IMR-90 (cell line): Measurements from ENCODE around the gene CTNND2. TPM values are rescaled to one million over a fixed set of nuclear protein-coding genes. Genes with fewer than 3 reads are reported as not detected.

Experiments
- ATAC-seq: fragments of 200-7000 bp; cut with Tn5 transposase; 2 replicates; pipeline ENCODE4 v1.9.1; 2020; ENCODE audit warnings: low read depth, mild to moderate bottlenecking, moderate library complexity
- BruUV-seq: library from RNA; stranded (reverse); fragments of 400-500 nt; replicated peaks from 2 replicates; lab custom pipeline; 2021; lab: Mats Ljungman, UMichigan
- CTCF ChIA-PET: fragments of 300-600 bp; formaldehyde crosslinking; extraction: SDS; loops from one replicate; lab custom pipeline; 2021; ENCODE audit warnings: antibody characterized with exemption; lab: Yijun Ruan, JAX
- POLR2A ChIA-PET: fragments of 300-600 bp; sonication (Branson Sonifier 250); formaldehyde crosslinking; loops from one replicate; lab custom pipeline; 2022; ENCODE audit warnings: antibody characterized with exemption; ENCODE audit not compliant: unreplicated experiment; lab: Charles Lee
- DNase-seq: peaks from one replicate; pipeline ENCODE4 v3.0.0; 2013
- H2AFZ ChIP-seq: replicated peaks from 2 replicates; pipeline ENCODE3; 2013; ENCODE audit warnings: low read length, mild to moderate bottlenecking; ENCODE audit not compliant: poor library complexity
- H2AK5ac ChIP-seq: 2 replicates; pipeline ENCODE4 v1.6.1; 2013; ENCODE audit warnings: low read depth, low read length, inconsistent platforms
- H2AK9ac ChIP-seq: replicated peaks from 2 replicates; pipeline ENCODE3; 2013; ENCODE audit warnings: mild to moderate bottlenecking, low read depth, low read length, moderate library complexity; ENCODE audit not compliant: poor library complexity
- H2BK120ac ChIP-seq: 2 replicates; pipeline ENCODE4 v1.6.1; 2013; ENCODE audit warnings: low read depth, low read length, inconsistent platforms
- H2BK15ac ChIP-seq: 3 replicates; pipeline ENCODE4 v1.6.1; 2013; ENCODE audit warnings: low read depth, low read length, inconsistent platforms
- H2BK20ac ChIP-seq: 2 replicates; pipeline ENCODE4 v1.6.1; 2013; ENCODE audit warnings: low read depth, mild to moderate bottlenecking, inconsistent platforms, low read length, moderate library complexity
- H2BK5ac ChIP-seq: 2 replicates; pipeline ENCODE4 v1.6.1; 2013; ENCODE audit warnings: mild to moderate bottlenecking, low read depth, low read length, inconsistent platforms; ENCODE audit not compliant: poor library complexity, severe bottlenecking
- H3K14ac ChIP-seq: replicated peaks from 2 replicates; pipeline ENCODE4 v1.6.1; 2013; ENCODE audit warnings: low read depth, low read length, inconsistent platforms
- H3K18ac ChIP-seq: 2 replicates; pipeline ENCODE4 v1.6.1; 2013; ENCODE audit warnings: low read depth, low read length, control low read depth
- H3K23ac ChIP-seq: 2 replicates; pipeline ENCODE4 v1.6.1; 2013; ENCODE audit warnings: low read depth, low read length, inconsistent platforms
- H3K27ac ChIP-seq: 2 replicates; pipeline ENCODE4 v1.5.1; 2013; ENCODE audit warnings: mild to moderate bottlenecking, control low read depth, low read length; ENCODE audit not compliant: insufficient read depth
- H3K27me3 ChIP-seq: 2 replicates; pipeline ENCODE4 v1.6.1; 2013; ENCODE audit warnings: low read length; ENCODE audit not compliant: control insufficient read depth, insufficient read depth
- H3K36me3 ChIP-seq: 2 replicates; pipeline ENCODE4 v1.6.1; 2013; ENCODE audit warnings: low read length, mixed read lengths; ENCODE audit not compliant: control insufficient read depth, insufficient read depth
- H3K4ac ChIP-seq: 2 replicates; pipeline ENCODE4 v1.6.1; 2013; ENCODE audit warnings: low read depth, low read length, inconsistent platforms
- H3K4me1 ChIP-seq: 2 replicates; pipeline ENCODE4 v1.6.1; 2013; ENCODE audit warnings: low read length, mixed read lengths; ENCODE audit not compliant: control insufficient read depth, insufficient read depth
- H3K4me2 ChIP-seq: 2 replicates; pipeline ENCODE4 v1.6.1; 2013; ENCODE audit warnings: low read depth, mild to moderate bottlenecking, control low read depth, low read length, moderate library complexity
- H3K4me3 ChIP-seq: 2 replicates; pipeline ENCODE4 v1.5.1; 2013; ENCODE audit warnings: low read depth, mild to moderate bottlenecking, control low read depth, low read length, moderate library complexity; ENCODE audit not compliant: insufficient read depth
- H3K56ac ChIP-seq: 2 replicates; pipeline ENCODE4 v1.6.1; 2013; ENCODE audit warnings: low read length, inconsistent platforms; ENCODE audit not compliant: insufficient read depth; ENCODE audit errors: extremely low read depth
- H3K79me1 ChIP-seq, 2 experiments: 2 replicates each; pipeline ENCODE4 v1.6.1; 2013; ENCODE audit warnings: low read length in 2 of 2, inconsistent platforms in 1 of 2, low read depth in 1 of 2
- H3K9ac ChIP-seq: 2 replicates; pipeline ENCODE4 v1.6.1; 2013; ENCODE audit warnings: low read depth, low read length, control low read depth
- H3K9me1 ChIP-seq: 2 replicates; pipeline ENCODE4 v1.6.1; 2013; ENCODE audit warnings: low read length, inconsistent platforms; ENCODE audit not compliant: insufficient read depth
- H3K9me3 ChIP-seq: 2 replicates; pipeline ENCODE4 v1.6.1; 2013; ENCODE audit warnings: low read length; ENCODE audit not compliant: control insufficient read depth, insufficient read depth
- H4K20me1 ChIP-seq: 2 replicates; pipeline ENCODE4 v1.6.1; 2013; ENCODE audit warnings: low read length, inconsistent platforms; ENCODE audit not compliant: insufficient read depth
- H4K5ac ChIP-seq: 2 replicates; pipeline ENCODE4 v1.6.1; 2013; ENCODE audit warnings: mild to moderate bottlenecking, low read depth, low read length, control low read depth
- H4K8ac ChIP-seq, 2 experiments: 2 replicates each; pipeline ENCODE4 v1.6.1; 2013; ENCODE audit warnings: low read depth in 2 of 2, low read length in 2 of 2, control low read depth in 1 of 2, inconsistent platforms in 1 of 2
- H4K91ac ChIP-seq: 2 replicates; pipeline ENCODE4 v1.6.1; 2013; ENCODE audit warnings: low read depth, low read length, inconsistent platforms; ENCODE audit not compliant: insufficient read depth
- BHLHE40 ChIP-seq: fragments of 150-350 bp; IDR thresholded peaks from 2 replicates; pipeline ENCODE4 v1.6.1; 2016; ENCODE audit warnings: mild to moderate bottlenecking, low read depth, low read length
- CEBPB ChIP-seq: IDR thresholded peaks from 2 replicates; pipeline ENCODE4 v1.6.1; 2012; ENCODE audit warnings: low read depth, low read length, improper control_type of control experiment
- CHD1 ChIP-seq: IDR thresholded peaks from 2 replicates; pipeline ENCODE4 v1.6.1; 2012; ENCODE audit warnings: low read depth, low read length, improper control_type of control experiment
- CTCF ChIP-seq: conservative IDR thresholded peaks from 2 replicates; pipeline ENCODE4 v1.5.1; 2012; ENCODE audit warnings: mild to moderate bottlenecking, low read depth, low read length, improper control_type of control experiment
- ELK1 ChIP-seq: fragments of 150-350 bp; IDR thresholded peaks from 2 replicates; pipeline ENCODE4 v1.6.1; 2016; ENCODE audit warnings: low read depth, mild to moderate bottlenecking, low read length, moderate library complexity, borderline replicate concordance
- FOS ChIP-seq: fragments of 150-350 bp; IDR thresholded peaks from 2 replicates; pipeline ENCODE4 v1.6.1; 2016; ENCODE audit warnings: low read depth, low read length
- MAFK ChIP-seq: IDR thresholded peaks from 2 replicates; pipeline ENCODE4 v1.6.1; 2012; ENCODE audit warnings: low read depth, low read length, improper control_type of control experiment
- MAZ ChIP-seq: IDR thresholded peaks from 2 replicates; pipeline ENCODE4 v1.6.1; 2012; ENCODE audit warnings: low read depth, mild to moderate bottlenecking, low read length, improper control_type of control experiment, moderate library complexity, borderline replicate concordance
- MXI1 ChIP-seq: IDR thresholded peaks from 2 replicates; pipeline ENCODE4 v1.6.1; 2012; ENCODE audit warnings: low read depth, mild to moderate bottlenecking, low read length, moderate library complexity, borderline replicate concordance
- NFE2L2 ChIP-seq: fragments of 150-350 bp; IDR thresholded peaks from 2 replicates; pipeline ENCODE4 v1.6.1; 2016; ENCODE audit warnings: low read depth, mild to moderate bottlenecking, low read length
- POLR2A ChIP-seq: IDR thresholded peaks from 2 replicates; pipeline ENCODE4 v1.6.1; 2012; ENCODE audit warnings: mild to moderate bottlenecking, low read depth, low read length
- RAD21 ChIP-seq: IDR thresholded peaks from 2 replicates; pipeline ENCODE4 v1.6.1; 2012; ENCODE audit warnings: low read length, improper control_type of control experiment
- RCOR1 ChIP-seq: IDR thresholded peaks from 2 replicates; pipeline ENCODE4 v1.6.1; 2012; ENCODE audit warnings: mild to moderate bottlenecking, low read length, improper control_type of control experiment; ENCODE audit not compliant: insufficient replicate concordance
- RFX5 ChIP-seq: IDR thresholded peaks from 2 replicates; pipeline ENCODE4 v1.8.0; 2012; ENCODE audit warnings: low read depth, mild to moderate bottlenecking, low read length, moderate library complexity
- SMC3 ChIP-seq: fragments of 150-350 bp; IDR thresholded peaks from 2 replicates; pipeline ENCODE4 v1.6.1; 2016; ENCODE audit warnings: low read depth, mild to moderate bottlenecking, antibody characterized with exemption, low read length, moderate library complexity
- USF2 ChIP-seq: fragments of 150-350 bp; IDR thresholded peaks from 2 replicates; pipeline ENCODE4 v1.6.1; 2017; ENCODE audit warnings: mild to moderate bottlenecking, antibody characterized with exemption, low read length, low read depth
- WGBS, 2 experiments: methylation state at CpG; one replicate each; pipeline versions ENCODE4 v1.1.5 to v1.1.7; 2013; ENCODE audit warnings: missing lambda C conversion rate in 2 of 2; ENCODE audit not compliant: insufficient read length in 1 of 2; ENCODE audit errors: extremely low coverage in 2 of 2; 5-methylcytosine and 5-hydroxymethylcytosine counted together
- dilution Hi-C: fragments of 300-500 bp; cut with HindIII; formaldehyde crosslinking; loops from one replicate; pipeline ENCODE4 v1.14.3; 2018; ENCODE audit warnings: low sequenced_read_pairs; ENCODE audit not compliant: unreplicated experiment
- in situ Hi-C: fragments of 300-500 bp; cut with MboI; formaldehyde crosslinking; loops from 3 replicates; pipeline ENCODE4 v1.14.3; 2019; ENCODE audit warnings: low sequenced_read_pairs, inconsistent platforms, mixed read lengths
- intact Hi-C: fragments of 100-400 bp; cut with micrococcal nuclease; formaldehyde crosslinking; loops from 2 replicates; pipeline ENCODE4 v1.10.0; 2022
- polyA plus RNA-seq, 3 experiments: library from polyadenylated mRNA; depleted of rRNA; stranded (reverse); fragments of >200 nt; gene quantifications; 2 replicates each; pipeline ENCODE4 v1.2.3, GENCODE V29; 2012; ENCODE audit warnings: low replicate concordance in 1 of 3
- total RNA-seq: library from RNA; depleted of rRNA; stranded (reverse); fragments of >200 nt; gene quantifications from 2 replicates; pipeline ENCODE4 v1.2.3, GENCODE V29; 2012

The CTNND2 gene
- total and polyA plus RNA-seq, 2 of the 4 experiments (the other 2 are of a cell fraction): not detected

- Histone ChIP-seq H3K9me3 (no peaks in the 10 kb centered on the region), H2BK5ac (no peak overlapping the region), H3K4me3 (no peak overlapping the region), H3K36me3 (no peaks in the 10 kb centered on the region), H3K27ac (no peak overlapping the region), H3K56ac (no peak overlapping the region), H3K14ac (no peak overlapping the region), H2AK5ac (no peak overlapping the region), H3K9ac (no peak overlapping the region), H3K23ac (no peak overlapping the region), H2BK20ac (no peak overlapping the region), H3K79me1 (no peaks in the 10 kb centered on the region), H3K4me2 (no peak overlapping the region), H3K4ac (no peak overlapping the region), H2BK120ac (no peak overlapping the region), H2AFZ (no peak overlapping the region), H3K9me1 (no peaks in the 10 kb centered on the region), H4K8ac (no peak overlapping the region), H2AK9ac (no peak overlapping the region), H2BK15ac (no peak overlapping the region), H4K91ac (no peak overlapping the region), H3K18ac (no peak overlapping the region), H3K27me3 (no peaks in the 10 kb centered on the region), H4K5ac (no peak overlapping the region), H3K4me1 (no peaks in the 10 kb centered on the region), H4K20me1 (no peaks in the 10 kb centered on the region)
- dilution Hi-C loops: no loop called here
- DNase-seq: no peak
- TF ChIP-seq RFX5: no peak
- TF ChIP-seq SMC3: no peak
- TF ChIP-seq RCOR1: no peak
- no peak for TF ChIP-seq RAD21
- no peak for TF ChIP-seq CEBPB
- no peak for TF ChIP-seq NFE2L2
- no peak for TF ChIP-seq FOS
- no peak for TF ChIP-seq MAZ
- no peak for TF ChIP-seq CHD1
- no peak for TF ChIP-seq ELK1
- no peak for TF ChIP-seq MXI1
- no peak for TF ChIP-seq MAFK
- TF ChIP-seq USF2: no peak
- no peak for TF ChIP-seq BHLHE40
- TF ChIP-seq CTCF: no peak
- no peak for TF ChIP-seq POLR2A
- ChIA-PET POLR2A (no interaction called here), CTCF (no interaction called here)
- no CpG with 5 or more reads among the region's 3 CpGs for WGBS, 2 experiments
- BruUV-seq: no TSS peak
- intact Hi-C loops: no loop called here
- ATAC-seq: no peak
- in situ Hi-C loops: no loop called here
Observed at GRCh38 chr5:11334404-11334803, 569.8 kb downstream of the CTNND2 start.
